Measurements from ENCODE around the gene GPR78. TPM values are rescaled to one million over a fixed set of nuclear protein-coding genes. Genes with fewer than 3 reads are reported as not detected.

Gene GPR78
- total and polyA plus RNA-seq, 4 donors, result not detected

GRCh38 chr4:8612646-8613045 lies 32.5 kb downstream of the GPR78 start:
- no peak for TF ChIP-seq EGR1 (IDR thresholded peaks at IDR 0.05; ENCODE audit: low read depth in 2 of 2)
- TF ChIP-seq CTCF (IDR thresholded peaks at IDR 0.05; ENCODE audit: low read depth, low read length, missing input control), result no peak
- Histone ChIP-seq H3K27ac (ENCODE audit: low read depth in 1 of 2, low read length in 2 of 2) (no peak overlapping the region), H3K4me3 (ENCODE audit: low read depth in 1 of 3, low read length in 3 of 3) (no peak overlapping the region), H3K36me3 (ENCODE audit: control insufficient read depth in 4 of 4, insufficient read depth in 3 of 4, low read depth in 1 of 4, low read length in 3 of 4) (no peaks in the 10 kb centered on the region), H3K9ac (ENCODE audit: low read depth in 1 of 2, low read length in 2 of 2) (no peak overlapping the region), H3K27me3 (ENCODE audit: control insufficient read depth in 4 of 4, insufficient read depth in 4 of 4, low read length in 3 of 4) (no peaks in the 10 kb centered on the region), H3K4me1 (ENCODE audit: control insufficient read depth in 4 of 4, insufficient read depth in 4 of 4, low read length in 3 of 4) (no peaks in the 10 kb centered on the region), H3K9me3 (ENCODE audit: control insufficient read depth in 4 of 4, low read length in 3 of 4) (no peaks in the 10 kb centered on the region)
- WGBS, result 89% methylated on average over 8 of the region's 8 CpGs
- no peak for DNase-seq (ENCODE audit: low spot score)

GRCh38 chr4:8613421-8614364 lies 33.5 kb downstream of the GPR78 start:
- H3K27ac ChIP-seq (ENCODE audit: low read depth in 1 of 2, low read length in 2 of 2), result no peak overlapping the region
- H3K9ac ChIP-seq (ENCODE audit: low read depth in 1 of 2, low read length in 2 of 2), result no peak overlapping the region
- no peak for TF ChIP-seq MAX (IDR thresholded peaks at IDR 0.05)
- TF ChIP-seq TAF1 (conservative IDR thresholded peaks at IDR 0.05), result no peak
- no peak for TF ChIP-seq YY1 (IDR thresholded peaks at IDR 0.05)
- no peaks in the 10 kb centered on the region for H3K9me3 ChIP-seq (ENCODE audit: control insufficient read depth in 4 of 4, low read length in 3 of 4)
- DNase-seq (ENCODE audit: low spot score), result no peak
- no peaks in the 10 kb centered on the region for H3K4me1 ChIP-seq (ENCODE audit: control insufficient read depth in 4 of 4, insufficient read depth in 4 of 4, low read length in 3 of 4)
- H3K4me3 ChIP-seq (ENCODE audit: low read depth in 1 of 3, low read length in 3 of 3), result no peak overlapping the region
- no peaks in the 10 kb centered on the region for H3K36me3 ChIP-seq (ENCODE audit: control insufficient read depth in 4 of 4, insufficient read depth in 3 of 4, low read depth in 1 of 4, low read length in 3 of 4)
- H3K27me3 ChIP-seq (ENCODE audit: control insufficient read depth in 4 of 4, insufficient read depth in 4 of 4, low read length in 3 of 4), result no peaks in the 10 kb centered on the region
- 90% methylated on average over 35 of the region's 35 CpGs for WGBS

- no peak overlapping the region for H3K9ac ChIP-seq (ENCODE audit: low read depth in 1 of 2, low read length in 2 of 2)
- no peaks in the 10 kb centered on the region for H3K36me3 ChIP-seq (ENCODE audit: control insufficient read depth in 4 of 4, insufficient read depth in 3 of 4, low read depth in 1 of 4, low read length in 3 of 4)
- no peak overlapping the region for H3K4me3 ChIP-seq (ENCODE audit: low read depth in 1 of 3, low read length in 3 of 3)
- no peaks in the 10 kb centered on the region for H3K9me3 ChIP-seq (ENCODE audit: control insufficient read depth in 4 of 4, low read length in 3 of 4)
- H3K4me1 ChIP-seq (ENCODE audit: control insufficient read depth in 4 of 4, insufficient read depth in 4 of 4, low read length in 3 of 4), result no peaks in the 10 kb centered on the region
- 86% methylated on average over 22 of the region's 22 CpGs for WGBS
- DNase-seq (ENCODE audit: low spot score), result no peak
- no peak overlapping the region for H3K27ac ChIP-seq (ENCODE audit: low read depth in 1 of 2, low read length in 2 of 2)
- no peaks in the 10 kb centered on the region for H3K27me3 ChIP-seq (ENCODE audit: control insufficient read depth in 4 of 4, insufficient read depth in 4 of 4, low read length in 3 of 4)
- TF ChIP-seq GABPA (IDR thresholded peaks at IDR 0.05 in 1 of 2, conservative IDR thresholded peaks at IDR 0.05 in 1 of 2) (no peak), RXRA (IDR thresholded peaks at IDR 0.05) (no peak), TAF1 (conservative IDR thresholded peaks at IDR 0.05) (no peak), FOXA2 (IDR thresholded peaks at IDR 0.05) (no peak), NR2F2 (IDR thresholded peaks at IDR 0.05) (no peak), ATF3 (IDR thresholded peaks at IDR 0.05) (no peak), HNF4A (conservative IDR thresholded peaks at IDR 0.05) (no peak), CTCF (IDR thresholded peaks at IDR 0.05; ENCODE audit: low read depth, low read length, missing input control) (no peak), HNF4G (IDR thresholded peaks at IDR 0.05) (no peak), SP1 (IDR thresholded peaks at IDR 0.05) (no peak), ZBTB33 (IDR thresholded peaks at IDR 0.05) (no peak), EGR1 (IDR thresholded peaks at IDR 0.05; ENCODE audit: low read depth in 2 of 2) (no peak), FOXA1 (IDR thresholded peaks at IDR 0.05) (no peak), RAD21 (IDR thresholded peaks at IDR 0.05) (no peak), JUND (IDR thresholded peaks at IDR 0.05) (no peak), YY1 (IDR thresholded peaks at IDR 0.05) (no peak), MAX (IDR thresholded peaks at IDR 0.05) (no peak)
Observed at GRCh38 chr4:8614365-8615193, 34.4 kb downstream of the GPR78 start.
